Kidney glomerular epithelial cell (primary cell): ENCODE measurements around the gene CCBE1.

ENCODE experiments used
- DNase-seq: peaks from one replicate; lab custom pipeline; 2025; lab: John Stamatoyannopoulos, UW

CCBE1 gene

DNA sequence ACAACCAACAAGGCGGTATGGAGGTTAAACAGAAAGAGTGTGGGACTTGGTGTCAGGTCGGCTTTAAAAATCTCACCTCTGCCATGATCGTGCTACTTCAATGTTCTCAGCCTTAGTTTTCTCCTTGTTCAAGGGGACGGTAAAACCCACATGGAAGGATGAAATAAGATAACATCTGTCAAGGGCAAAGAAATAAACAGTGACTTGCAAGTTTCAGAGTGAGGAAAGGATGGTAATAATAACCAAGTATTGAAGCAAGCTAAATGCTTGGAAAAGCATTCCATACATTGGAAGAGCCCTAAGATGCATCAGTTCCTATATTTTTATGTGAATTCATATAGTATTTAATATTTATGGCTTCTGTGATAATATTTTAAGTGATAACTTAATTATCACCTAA, 308.4 kb downstream of the CCBE1 start:
- DNase-seq: no peak

DNA sequence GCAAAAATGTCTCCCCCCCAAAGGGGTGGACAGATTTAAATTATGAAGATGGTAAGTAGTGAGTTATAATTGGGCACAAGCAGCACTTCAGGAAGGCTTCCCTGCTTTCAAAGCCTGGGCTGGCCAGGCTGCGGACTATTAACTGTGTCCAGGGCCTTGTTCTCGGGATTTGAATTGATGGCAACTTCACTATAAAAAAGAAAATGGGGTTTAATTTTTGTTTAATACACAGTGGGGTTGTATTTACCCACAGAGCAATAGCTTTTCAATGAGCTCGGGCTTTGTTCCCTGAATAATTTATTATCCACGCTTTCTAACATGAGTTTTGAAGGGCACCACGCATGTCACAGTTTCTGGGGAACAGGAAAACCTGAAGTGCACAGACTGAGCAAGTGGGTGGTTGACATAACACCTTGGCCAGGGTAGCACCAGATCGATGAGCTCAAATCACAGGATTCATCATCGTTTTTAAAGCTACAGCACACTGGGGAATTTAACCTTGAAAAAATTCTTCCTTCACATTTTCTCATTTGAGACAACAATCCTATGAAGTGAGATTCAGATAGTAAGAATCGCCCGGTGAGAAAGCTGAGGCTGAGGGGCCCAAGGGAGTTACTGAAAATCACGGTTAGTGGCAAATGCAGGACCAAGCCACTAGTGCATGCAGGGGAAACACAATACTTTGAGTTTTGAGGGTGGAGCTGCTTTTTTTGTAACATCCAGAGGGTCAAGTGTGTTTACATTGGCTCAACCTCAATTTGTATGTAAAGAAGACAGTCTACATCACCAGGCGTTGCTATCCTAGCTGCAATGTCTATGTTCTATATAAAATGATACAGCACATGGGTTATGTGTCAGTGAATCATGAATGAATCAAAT, 309.3 kb downstream of the CCBE1 start:
- DNase-seq: no peak

DNA sequence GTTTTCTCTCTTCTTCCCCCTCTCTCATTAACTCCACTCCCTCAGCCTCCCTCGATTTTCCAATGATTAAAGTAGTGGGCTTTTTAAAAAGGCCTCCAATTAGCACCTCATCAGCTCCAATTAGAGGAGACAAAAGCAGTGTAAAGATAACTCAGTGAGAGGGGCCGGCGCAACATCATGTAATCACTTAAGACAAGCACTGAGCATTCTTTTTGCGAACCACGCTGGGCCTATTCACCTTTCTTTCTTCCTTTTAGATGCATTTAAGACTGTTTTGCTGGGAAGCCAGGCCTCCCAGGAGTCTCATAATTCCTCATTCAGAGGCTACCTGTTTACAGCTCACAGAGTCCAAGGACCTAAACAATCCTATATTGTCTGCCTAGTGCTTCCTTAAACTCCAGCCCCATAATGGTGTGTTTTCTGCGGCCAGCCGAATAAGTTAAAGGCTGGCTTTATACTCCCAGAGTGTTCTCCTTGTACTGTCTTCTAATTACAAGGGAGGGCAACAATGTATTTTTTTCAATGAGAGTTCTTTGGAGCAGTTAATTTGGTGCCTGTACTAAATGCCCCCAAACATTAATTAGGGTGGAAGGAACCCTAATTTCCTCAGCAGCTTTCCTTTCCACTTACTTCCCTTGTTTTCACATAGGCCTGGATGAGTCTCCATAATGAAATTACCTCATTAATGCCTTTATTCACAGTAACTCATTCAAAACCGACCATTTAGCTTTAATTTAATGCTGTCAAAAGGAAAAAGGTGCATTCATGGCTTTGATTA, 310.1 kb downstream of the CCBE1 start:
- DNase-seq: no peak

DNA sequence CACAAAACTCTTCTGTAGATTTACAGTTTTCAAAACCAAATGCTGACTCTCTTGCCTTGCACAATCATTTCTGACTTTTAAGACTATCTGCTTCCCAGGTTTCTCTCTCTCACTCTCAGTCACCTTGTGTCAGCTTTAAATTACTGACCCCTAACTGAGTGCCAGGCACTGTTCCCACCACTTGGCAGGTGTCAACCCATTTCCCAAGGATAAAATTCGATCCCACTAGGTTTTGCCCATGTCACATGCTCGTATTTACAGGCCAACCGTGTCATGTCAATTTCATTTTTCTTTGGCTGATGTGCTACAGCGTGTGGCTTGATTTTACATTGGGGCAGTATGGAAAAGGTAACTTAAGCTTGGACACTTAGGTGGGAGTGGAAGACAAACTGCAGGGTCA, 312.0 kb downstream of the CCBE1 start:
- no peak for DNase-seq

DNA sequence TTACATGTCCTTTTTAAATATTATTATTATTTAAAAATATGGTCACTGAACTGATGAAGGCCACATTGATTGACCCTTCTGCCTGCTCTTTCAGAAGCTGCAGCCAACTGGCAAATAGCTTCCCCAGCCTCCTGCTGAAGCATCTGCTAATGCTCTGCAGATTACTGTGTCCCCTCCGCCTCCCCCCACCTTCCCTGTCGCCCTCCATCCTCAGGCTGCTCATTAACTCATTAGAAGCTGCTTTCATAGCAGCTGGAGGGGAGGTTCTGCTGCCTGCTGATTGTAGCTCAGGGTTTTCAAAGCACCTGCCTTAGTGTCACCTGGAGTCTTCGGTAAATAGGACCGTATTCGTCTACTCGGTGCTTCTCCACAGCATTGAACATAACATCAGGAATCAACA, 313.4 kb downstream of the CCBE1 start:
- no peak for DNase-seq

DNA sequence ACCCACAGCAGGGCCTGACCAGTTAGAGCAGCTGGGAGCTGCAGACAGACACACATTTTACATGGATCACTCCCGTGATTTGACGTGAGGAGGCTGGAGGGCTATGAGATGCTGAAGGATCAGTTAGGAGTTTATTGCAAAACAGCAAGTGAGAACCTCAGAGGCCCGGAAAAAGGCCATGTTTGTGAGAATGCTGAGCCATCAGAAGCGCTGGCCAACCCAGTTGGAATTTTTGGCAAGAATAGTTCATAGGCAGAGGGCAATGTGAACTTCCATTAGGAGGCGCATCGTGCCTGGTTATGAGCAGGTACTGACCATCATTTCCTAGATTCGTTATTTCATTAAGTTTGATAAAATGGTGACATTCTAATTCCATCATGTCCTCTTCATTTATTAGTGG, 314.8 kb downstream of the CCBE1 start:
- no peak for DNase-seq

DNA sequence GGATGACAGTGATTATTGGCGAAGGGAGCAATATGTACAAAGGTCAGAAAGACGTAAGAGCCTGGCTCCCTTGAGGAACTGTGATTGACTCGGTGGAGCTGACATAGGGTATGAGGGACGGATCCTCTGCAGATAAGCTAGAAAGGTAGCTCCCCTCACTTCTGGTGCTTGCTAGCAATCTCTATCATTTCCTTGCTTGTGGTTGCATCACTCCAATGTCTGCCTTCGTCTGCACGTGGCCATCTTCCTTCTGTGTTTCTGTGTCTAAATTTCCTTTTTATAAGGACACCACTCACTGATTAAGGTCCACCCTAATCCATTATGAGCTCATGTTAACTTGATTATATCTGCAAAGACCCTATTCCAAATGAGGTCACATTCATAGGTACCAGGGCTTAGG, 315.3 kb downstream of the CCBE1 start:
- DNase-seq: no peak
